ENCODE measurements around the gene MSRB1. TPM values are rescaled to one million over a fixed set of nuclear protein-coding genes. Genes with fewer than 3 reads are reported as not detected.

Gene MSRB1
- total and polyA plus RNA-seq, 2 of the 13 experiments (the other 11 are each of a cell fraction or from before 2014, with no cell fraction given): 32.1 to 75.4 TPM

DNA sequence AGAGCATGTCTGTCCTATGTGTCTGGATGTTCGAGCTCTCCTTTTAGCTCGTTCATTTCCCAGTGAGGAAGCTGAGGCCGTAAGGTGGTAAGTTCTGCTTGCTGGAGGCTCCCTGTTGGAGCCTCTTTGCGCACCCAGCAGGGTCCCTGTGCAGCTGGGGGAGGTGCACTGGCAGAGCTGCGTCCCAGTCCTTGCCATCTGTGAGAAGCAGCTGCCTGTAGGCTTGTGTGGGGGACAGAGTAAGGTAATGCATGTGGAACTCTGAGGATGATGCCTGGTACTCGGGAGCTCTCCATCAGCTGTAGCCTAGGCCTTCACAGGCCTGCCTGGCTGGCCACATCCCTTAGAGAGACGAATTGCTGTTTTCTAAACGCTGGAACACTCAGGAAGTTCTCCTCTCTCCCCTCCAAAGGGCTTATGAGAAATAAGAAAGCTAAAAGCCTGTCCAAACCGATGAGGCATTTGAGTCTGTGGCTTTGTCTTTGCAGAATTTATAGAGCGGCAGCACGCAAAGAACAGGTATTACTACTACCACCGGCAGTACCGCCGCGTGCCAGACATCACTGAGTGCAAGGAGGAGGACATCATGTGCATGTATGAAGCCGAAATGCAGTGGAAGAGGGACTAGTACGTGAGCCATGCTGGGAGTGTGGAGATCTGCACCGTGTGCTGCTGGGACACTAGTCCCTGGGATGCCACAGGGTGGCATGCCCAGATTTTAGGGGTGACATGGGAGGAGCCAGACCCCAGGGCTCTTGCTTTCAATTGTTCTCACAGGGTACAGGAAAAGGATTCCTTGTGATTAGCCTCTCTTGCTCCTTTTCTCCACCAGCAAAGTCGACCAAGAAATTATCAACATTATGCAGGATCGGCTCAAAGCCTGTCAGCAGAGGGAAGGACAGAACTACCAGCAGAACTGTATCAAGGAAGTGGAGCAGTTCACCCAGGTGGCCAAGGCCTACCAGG lies 17.9 kb upstream of the MSRB1 start (continued):
- TF ChIP-seq, protein P1, sequence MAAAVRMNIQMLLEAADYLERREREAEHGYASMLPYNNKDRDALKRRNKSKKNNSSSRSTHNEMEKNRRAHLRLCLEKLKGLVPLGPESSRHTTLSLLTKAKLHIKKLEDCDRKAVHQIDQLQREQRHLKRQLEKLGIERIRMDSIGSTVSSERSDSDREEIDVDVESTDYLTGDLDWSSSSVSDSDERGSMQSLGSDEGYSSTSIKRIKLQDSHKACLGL (CRISPR knock-in tag; IDR thresholded peaks at IDR 0.05): no peak
- TF ChIP-seq, protein P2, sequence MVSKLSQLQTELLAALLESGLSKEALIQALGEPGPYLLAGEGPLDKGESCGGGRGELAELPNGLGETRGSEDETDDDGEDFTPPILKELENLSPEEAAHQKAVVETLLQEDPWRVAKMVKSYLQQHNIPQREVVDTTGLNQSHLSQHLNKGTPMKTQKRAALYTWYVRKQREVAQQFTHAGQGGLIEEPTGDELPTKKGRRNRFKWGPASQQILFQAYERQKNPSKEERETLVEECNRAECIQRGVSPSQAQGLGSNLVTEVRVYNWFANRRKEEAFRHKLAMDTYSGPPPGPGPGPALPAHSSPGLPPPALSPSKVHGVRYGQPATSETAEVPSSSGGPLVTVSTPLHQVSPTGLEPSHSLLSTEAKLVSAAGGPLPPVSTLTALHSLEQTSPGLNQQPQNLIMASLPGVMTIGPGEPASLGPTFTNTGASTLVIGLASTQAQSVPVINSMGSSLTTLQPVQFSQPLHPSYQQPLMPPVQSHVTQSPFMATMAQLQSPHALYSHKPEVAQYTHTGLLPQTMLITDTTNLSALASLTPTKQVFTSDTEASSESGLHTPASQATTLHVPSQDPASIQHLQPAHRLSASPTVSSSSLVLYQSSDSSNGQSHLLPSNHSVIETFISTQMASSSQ (IDR thresholded peaks at IDR 0.05; ENCODE audit: low read depth): no peak
- TF ChIP-seq, protein P2 (CRISPR knock-in tag; IDR thresholded peaks at IDR 0.05; ENCODE audit: borderline replicate concordance): no peak
- TF ChIP-seq, protein P3, sequence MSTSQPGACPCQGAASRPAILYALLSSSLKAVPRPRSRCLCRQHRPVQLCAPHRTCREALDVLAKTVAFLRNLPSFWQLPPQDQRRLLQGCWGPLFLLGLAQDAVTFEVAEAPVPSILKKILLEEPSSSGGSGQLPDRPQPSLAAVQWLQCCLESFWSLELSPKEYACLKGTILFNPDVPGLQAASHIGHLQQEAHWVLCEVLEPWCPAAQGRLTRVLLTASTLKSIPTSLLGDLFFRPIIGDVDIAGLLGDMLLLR (CRISPR knock-in tag; IDR thresholded peaks at IDR 0.05): no peak
- TF ChIP-seq RORA (CRISPR knock-in tag; IDR thresholded peaks at IDR 0.05) (no peak), RARA (CRISPR knock-in tag; IDR thresholded peaks at IDR 0.05) (no peak), ZNF564 (CRISPR knock-in tag; IDR thresholded peaks at IDR 0.05) (no peak), ZNF138 (CRISPR knock-in tag; IDR thresholded peaks at IDR 0.05; ENCODE audit: low read depth) (no peak), SMYD3 (CRISPR knock-in tag; IDR thresholded peaks at IDR 0.05) (no peak), ZNF441 (CRISPR knock-in tag; IDR thresholded peaks at IDR 0.05; ENCODE audit: borderline replicate concordance) (no peak), ZNF432 (CRISPR knock-in tag; IDR thresholded peaks at IDR 0.05; ENCODE audit: borderline replicate concordance) (no peak), ZSCAN20 (CRISPR knock-in tag; IDR thresholded peaks at IDR 0.05; ENCODE audit: borderline replicate concordance) (0 out of 2 replicates have a peak, but pooled peaks have one; percentile 2), GABPA (IDR thresholded peaks at IDR 0.05; ENCODE audit: low read depth, low read length) (no peak), GABPA (CRISPR knock-in tag; IDR thresholded peaks at IDR 0.05; ENCODE audit: low read depth) (no peak), EHMT2 (IDR thresholded peaks at IDR 0.05; ENCODE audit: borderline replicate concordance, low read depth, low read length) (no peak), TOPORS (CRISPR knock-in tag; IDR thresholded peaks at IDR 0.05) (0 out of 2 replicates have a peak, but pooled peaks have one; percentile 10)
- TF ChIP-seq, protein P4, sequence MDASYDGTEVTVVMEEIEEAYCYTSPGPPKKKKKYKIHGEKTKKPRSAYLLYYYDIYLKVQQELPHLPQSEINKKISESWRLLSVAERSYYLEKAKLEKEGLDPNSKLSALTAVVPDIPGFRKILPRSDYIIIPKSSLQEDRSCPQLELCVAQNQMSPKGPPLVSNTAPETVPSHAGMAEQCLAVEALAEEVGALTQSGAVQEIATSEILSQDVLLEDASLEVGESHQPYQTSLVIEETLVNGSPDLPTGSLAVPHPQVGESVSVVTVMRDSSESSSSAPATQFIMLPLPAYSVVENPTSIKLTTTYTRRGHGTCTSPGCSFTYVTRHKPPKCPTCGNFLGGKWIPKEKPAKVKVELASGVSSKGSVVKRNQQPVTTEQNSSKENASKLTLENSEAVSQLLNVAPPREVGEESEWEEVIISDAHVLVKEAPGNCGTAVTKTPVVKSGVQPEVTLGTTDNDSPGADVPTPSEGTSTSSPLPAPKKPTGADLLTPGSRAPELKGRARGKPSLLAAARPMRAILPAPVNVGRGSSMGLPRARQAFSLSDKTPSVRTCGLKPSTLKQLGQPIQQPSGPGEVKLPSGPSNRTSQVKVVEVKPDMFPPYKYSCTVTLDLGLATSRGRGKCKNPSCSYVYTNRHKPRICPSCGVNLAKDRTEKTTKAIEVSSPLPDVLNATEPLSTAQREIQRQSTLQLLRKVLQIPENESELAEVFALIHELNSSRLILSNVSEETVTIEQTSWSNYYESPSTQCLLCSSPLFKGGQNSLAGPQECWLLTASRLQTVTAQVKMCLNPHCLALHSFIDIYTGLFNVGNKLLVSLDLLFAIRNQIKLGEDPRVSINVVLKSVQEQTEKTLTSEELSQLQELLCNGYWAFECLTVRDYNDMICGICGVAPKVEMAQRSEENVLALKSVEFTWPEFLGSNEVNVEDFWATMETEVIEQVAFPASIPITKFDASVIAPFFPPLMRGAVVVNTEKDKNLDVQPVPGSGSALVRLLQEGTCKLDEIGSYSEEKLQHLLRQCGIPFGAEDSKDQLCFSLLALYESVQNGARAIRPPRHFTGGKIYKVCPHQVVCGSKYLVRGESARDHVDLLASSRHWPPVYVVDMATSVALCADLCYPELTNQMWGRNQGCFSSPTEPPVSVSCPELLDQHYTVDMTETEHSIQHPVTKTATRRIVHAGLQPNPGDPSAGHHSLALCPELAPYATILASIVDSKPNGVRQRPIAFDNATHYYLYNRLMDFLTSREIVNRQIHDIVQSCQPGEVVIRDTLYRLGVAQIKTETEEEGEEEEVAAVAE (CRISPR knock-in tag; IDR thresholded peaks at IDR 0.05; ENCODE audit: borderline replicate concordance): no peak
- TF ChIP-seq, protein P5, sequence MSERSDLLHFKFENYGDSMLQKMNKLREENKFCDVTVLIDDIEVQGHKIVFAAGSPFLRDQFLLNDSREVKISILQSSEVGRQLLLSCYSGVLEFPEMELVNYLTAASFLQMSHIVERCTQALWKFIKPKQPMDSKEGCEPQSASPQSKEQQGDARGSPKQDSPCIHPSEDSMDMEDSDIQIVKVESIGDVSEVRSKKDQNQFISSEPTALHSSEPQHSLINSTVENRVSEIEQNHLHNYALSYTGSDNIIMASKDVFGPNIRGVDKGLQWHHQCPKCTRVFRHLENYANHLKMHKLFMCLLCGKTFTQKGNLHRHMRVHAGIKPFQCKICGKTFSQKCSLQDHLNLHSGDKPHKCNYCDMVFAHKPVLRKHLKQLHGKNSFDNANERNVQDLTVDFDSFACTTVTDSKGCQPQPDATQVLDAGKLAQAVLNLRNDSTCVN (CRISPR knock-in tag; IDR thresholded peaks at IDR 0.05; ENCODE audit: borderline replicate concordance): 0 out of 2 replicates have a peak, but pooled peaks have one; percentile 14

Data from HepG2 (cell line).